NCI-H1105 (cell line): ENCODE data around the gene NXT1.
"Not testable (repeated sequence)": the region's sequence is repeated elsewhere in the genome, so short reads cannot be mapped to it uniquely, and the experiment has no call there.

Experiments
- DNase-seq: peaks from one replicate; lab custom pipeline; 2025; lab: John Stamatoyannopoulos, UW

The NXT1 gene

GRCh38 chr20:23331450-23332350, 18.9 kb upstream of the NXT1 start:
- DNase-seq: no peak

- no peak for DNase-seq
These were observed 18.1 kb upstream of the NXT1 start for GRCh38 chr20:23332467-23332866.

GRCh38 chr20:23334111-23334510, 16.5 kb upstream of the NXT1 start:
- DNase-seq: no peak

- DNase-seq: no peak
These were observed 15.1 kb upstream of the NXT1 start for GRCh38 chr20:23335521-23335920.

- no peak for DNase-seq
These were observed 14.1 kb upstream of the NXT1 start for GRCh38 chr20:23336476-23336875.

- DNase-seq: no peak
These were observed 13.3 kb upstream of the NXT1 start for GRCh38 chr20:23337312-23337711.

GRCh38 chr20:23339986-23340385, 10.6 kb upstream of the NXT1 start:
- DNase-seq: no peak

- DNase-seq: peak; percentile 34
These were observed 10.1 kb upstream of the NXT1 start for GRCh38 chr20:23340524-23340923.

GRCh38 chr20:23341073-23341472, 9.5 kb upstream of the NXT1 start:
- no peak for DNase-seq

GRCh38 chr20:23343590-23343989, 7.0 kb upstream of the NXT1 start:
- DNase-seq: no peak

GRCh38 chr20:23344336-23344735, 6.3 kb upstream of the NXT1 start:
- DNase-seq: no peak

GRCh38 chr20:23346002-23346401, 4.6 kb upstream of the NXT1 start:
- DNase-seq: no peak

GRCh38 chr20:23347791-23348190, 2.8 kb upstream of the NXT1 start:
- DNase-seq: no peak

- not testable (repeated sequence) for DNase-seq
These were observed 2.1 kb upstream of the NXT1 start for GRCh38 chr20:23348510-23348909.

GRCh38 chr20:23349338-23350195, 1.0 kb upstream of the NXT1 start:
- DNase-seq: peak; percentile 64

- peak; percentile 28 for DNase-seq
These were observed 580 bp downstream of the NXT1 start for GRCh38 chr20:23350904-23351838.

GRCh38 chr20:23356203-23356602, 5.6 kb downstream of the NXT1 start:
- no peak for DNase-seq

GRCh38 chr20:23357767-23358562, 7.4 kb downstream of the NXT1 start:
- DNase-seq: peak; percentile 99

GRCh38 chr20:23358563-23358906, 7.9 kb downstream of the NXT1 start:
- DNase-seq: no peak

- DNase-seq: no peak
These were observed 8.5 kb downstream of the NXT1 start for GRCh38 chr20:23358923-23359593.

GRCh38 chr20:23360531-23360930, 9.9 kb downstream of the NXT1 start:
- DNase-seq: no peak
